IPS-18a (cell line): ENCODE measurements around the gene DSE.
"Not testable (repeated sequence)": the region's sequence is repeated elsewhere in the genome, so short reads cannot be mapped to it uniquely, and the experiment has no call there.

Experiments
- H3K27ac ChIP-seq: one replicate; pipeline ENCODE4 v1.5.1; 2013; ENCODE audit warnings: low read length
- H3K27me3 ChIP-seq: one replicate; pipeline ENCODE4 v1.6.1; 2013; ENCODE audit warnings: mild to moderate bottlenecking, low read length; ENCODE audit not compliant: control insufficient read depth, insufficient read depth
- H3K36me3 ChIP-seq: one replicate; pipeline ENCODE4 v1.6.1; 2013; ENCODE audit warnings: low read depth, low read length; ENCODE audit not compliant: control insufficient read depth
- H3K4me1 ChIP-seq: one replicate; pipeline ENCODE4 v1.6.1; 2013; ENCODE audit warnings: low read depth, low read length; ENCODE audit not compliant: control insufficient read depth
- H3K4me3 ChIP-seq: one replicate; pipeline ENCODE4 v1.5.1; 2013; ENCODE audit warnings: low read length
- H3K9ac ChIP-seq: one replicate; pipeline ENCODE4 v1.6.1; 2013; ENCODE audit warnings: mild to moderate bottlenecking, low read length, moderate library complexity
- H3K9me3 ChIP-seq: one replicate; pipeline ENCODE4 v1.6.1; 2013; ENCODE audit warnings: low read depth, low read length; ENCODE audit not compliant: control insufficient read depth

The DSE gene

DNA sequence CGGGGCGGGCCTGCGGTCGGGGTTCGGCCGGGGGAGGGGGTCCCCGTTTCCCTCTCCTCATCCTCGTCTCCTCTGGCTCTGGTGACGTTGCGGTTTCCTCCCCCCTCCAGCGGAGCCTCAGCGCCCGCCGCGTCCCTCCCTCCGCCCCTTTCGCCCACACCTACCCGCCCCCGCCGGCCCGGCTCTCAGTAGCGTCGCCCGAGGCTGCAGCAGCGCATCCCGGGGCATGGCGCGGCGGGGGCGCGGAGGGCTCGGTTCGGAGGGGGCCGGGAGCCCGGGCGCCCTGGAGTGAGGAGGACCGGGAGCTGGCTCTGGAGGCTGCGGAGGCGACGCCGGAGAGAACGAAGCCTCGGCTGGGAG lies at the start of gene DSE:
Gene DSE, plus strand, starts transcription at position 188 of the 360 bp plus-strand sequence. CDS start 28,304 bp downstream, outside the sequence.
- Histone ChIP-seq H3K4me3 (peak within 1 kb of the TSS; percentile 84), H3K9ac (peak within 1 kb of the TSS; percentile 85), H3K27me3 (no peaks in the 10 kb centered on the region), H3K27ac (peak within 1 kb of the TSS; percentile 34), H3K9me3 (no peaks in the 10 kb centered on the region), H3K36me3 (no peaks in the 10 kb centered on the region), H3K4me1 (peaks cover 4% of the 10 kb centered on the region)

- H3K9ac ChIP-seq, H3K36me3 ChIP-seq, H3K27ac ChIP-seq, H3K27me3 ChIP-seq, H3K9me3 ChIP-seq, H3K4me3 ChIP-seq: not testable (repeated sequence)
- H3K4me1 ChIP-seq = peaks cover 40% of the 10 kb centered on the region
These were observed 48.8 kb upstream of the DSE start for GRCh38 chr6:116321933-116322332.

- peak overlapping the region; percentile 39 for H3K4me3 ChIP-seq
- peak overlapping the region; percentile 45 for H3K9ac ChIP-seq
- no peaks in the 10 kb centered on the region for H3K9me3 ChIP-seq
- H3K27me3 ChIP-seq = no peaks in the 10 kb centered on the region
- peak overlapping the region; percentile 85 for H3K27ac ChIP-seq
- peaks cover 58% of the 10 kb centered on the region for H3K4me1 ChIP-seq
- H3K36me3 ChIP-seq = no peaks in the 10 kb centered on the region
These were observed 46.9 kb upstream of the DSE start for GRCh38 chr6:116323863-116324262.

- H3K27me3 ChIP-seq, H3K9ac ChIP-seq, H3K4me3 ChIP-seq, H3K36me3 ChIP-seq, H3K9me3 ChIP-seq, H3K27ac ChIP-seq: not testable (repeated sequence)
- peaks cover 61% of the 10 kb centered on the region for H3K4me1 ChIP-seq
These were observed 45.1 kb upstream of the DSE start for GRCh38 chr6:116325634-116326132.

DNA sequence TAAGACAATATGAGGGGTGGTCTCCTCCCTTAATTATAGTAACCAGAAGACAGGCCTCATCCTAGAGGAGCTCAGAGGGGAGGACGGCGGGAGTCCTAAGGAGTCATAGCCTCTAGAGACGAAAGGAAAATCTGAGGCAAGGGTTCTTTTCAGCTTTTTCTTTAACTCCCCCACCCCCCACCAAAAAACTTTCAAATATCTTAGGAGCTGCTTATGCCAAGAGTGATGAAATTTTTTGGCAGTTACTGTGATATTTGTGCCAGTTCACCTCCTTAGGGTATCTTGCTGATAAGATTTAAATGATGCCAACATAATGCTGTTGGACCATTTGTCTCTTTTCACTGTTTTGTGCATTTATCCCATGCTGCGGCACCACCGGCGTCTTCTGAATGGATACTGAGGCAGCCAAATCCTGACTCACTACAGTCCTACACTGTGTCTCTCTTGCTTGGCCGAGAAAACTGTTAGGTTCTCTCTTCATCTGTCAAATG lies 44.5 kb upstream of the DSE start:
- H3K4me1 ChIP-seq = peaks cover 61% of the 10 kb centered on the region
- H3K36me3 ChIP-seq = no peaks in the 10 kb centered on the region
- H3K9me3 ChIP-seq = no peaks in the 10 kb centered on the region
- no peaks in the 10 kb centered on the region for H3K27me3 ChIP-seq
- no peak overlapping the region for H3K4me3 ChIP-seq
- no peak overlapping the region for H3K27ac ChIP-seq
- H3K9ac ChIP-seq = no peak overlapping the region

GRCh38 chr6:116326996-116327395 lies 43.8 kb upstream of the DSE start:
- Histone ChIP-seq H3K9me3 (no peaks in the 10 kb centered on the region), H3K4me3 (no peak overlapping the region), H3K4me1 (peaks cover 61% of the 10 kb centered on the region), H3K9ac (no peak overlapping the region), H3K27ac (peak overlapping the region; percentile 32), H3K36me3 (no peaks in the 10 kb centered on the region), H3K27me3 (no peaks in the 10 kb centered on the region)

DNA sequence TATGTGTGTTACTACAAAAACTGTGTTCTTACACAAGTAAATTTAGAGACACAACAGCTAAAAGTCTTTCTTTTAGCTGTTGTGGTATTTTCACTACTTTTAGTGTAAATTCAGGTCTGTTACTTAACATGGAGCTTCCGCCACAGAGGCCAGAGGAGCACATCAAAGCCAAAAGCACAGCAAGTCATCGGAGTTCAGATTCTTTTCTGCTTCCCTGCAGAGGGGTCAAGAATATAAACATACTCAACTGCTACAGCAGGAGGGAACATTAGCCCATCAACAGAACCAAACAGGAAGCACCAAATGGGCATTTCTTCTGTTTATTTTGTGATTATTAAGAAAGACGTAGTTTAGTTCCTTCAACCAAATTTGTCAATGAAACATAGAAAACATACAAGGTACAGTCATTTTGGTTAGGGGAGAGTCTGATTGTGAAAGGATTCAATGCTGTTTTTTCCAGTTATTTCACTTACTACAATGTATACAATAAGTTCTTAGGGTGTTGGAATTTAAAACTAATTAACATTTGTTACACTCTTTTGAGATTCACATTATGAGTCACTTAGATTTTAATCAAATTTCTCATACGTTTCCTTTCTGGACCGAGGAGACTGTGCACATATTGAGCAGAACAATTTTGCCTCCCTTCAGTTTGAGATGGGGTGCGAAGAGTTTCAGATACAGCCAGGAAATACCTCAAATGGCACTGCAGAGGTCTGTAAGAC lies 42.8 kb upstream of the DSE start:
- H3K4me3 ChIP-seq = peak overlapping the region; percentile 21
- H3K4me1 ChIP-seq = peaks cover 56% of the 10 kb centered on the region
- peak overlapping the region; percentile 16 for H3K9ac ChIP-seq
- peak overlapping the region; percentile 32 for H3K27ac ChIP-seq
- no peaks in the 10 kb centered on the region for H3K9me3 ChIP-seq
- H3K36me3 ChIP-seq = no peaks in the 10 kb centered on the region
- H3K27me3 ChIP-seq = no peaks in the 10 kb centered on the region

GRCh38 chr6:116328528-116328903 lies 42.2 kb upstream of the DSE start:
- no peaks in the 10 kb centered on the region for H3K9me3 ChIP-seq
- peak overlapping the region; percentile 32 for H3K27ac ChIP-seq
- peak overlapping the region; percentile 21 for H3K4me3 ChIP-seq
- H3K9ac ChIP-seq = peak overlapping the region; percentile 16
- peaks cover 51% of the 10 kb centered on the region for H3K4me1 ChIP-seq
- no peaks in the 10 kb centered on the region for H3K27me3 ChIP-seq
- no peaks in the 10 kb centered on the region for H3K36me3 ChIP-seq

DNA sequence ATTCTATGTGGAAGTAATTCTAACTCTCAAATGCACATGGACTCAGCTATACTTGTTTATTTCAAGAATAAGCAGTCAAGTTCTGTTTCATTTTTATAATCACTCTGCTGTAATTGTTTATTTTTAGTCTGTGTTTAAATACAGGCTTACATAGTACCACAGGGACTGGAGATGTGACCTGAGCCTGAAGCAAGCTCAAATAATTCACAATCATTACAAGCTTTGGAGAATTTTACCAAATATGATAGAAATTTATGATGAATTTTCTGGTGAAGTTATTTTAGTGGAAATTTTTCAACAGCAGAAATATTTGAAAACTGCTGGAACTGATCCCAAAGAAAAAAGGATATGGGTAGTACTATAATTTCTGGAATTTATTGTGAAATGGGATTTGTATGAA lies 41.6 kb upstream of the DSE start:
- Histone ChIP-seq H3K27me3 (no peaks in the 10 kb centered on the region), H3K9me3 (no peaks in the 10 kb centered on the region), H3K9ac (no peak overlapping the region), H3K4me3 (no peak overlapping the region), H3K27ac (no peak overlapping the region), H3K4me1 (peaks cover 44% of the 10 kb centered on the region), H3K36me3 (no peaks in the 10 kb centered on the region)

GRCh38 chr6:116330511-116330910 lies 40.2 kb upstream of the DSE start:
- Histone ChIP-seq H3K4me1 (peaks cover 31% of the 10 kb centered on the region), H3K4me3 (no peak overlapping the region), H3K9ac (no peak overlapping the region), H3K27me3 (no peaks in the 10 kb centered on the region), H3K36me3 (no peaks in the 10 kb centered on the region), H3K9me3 (no peaks in the 10 kb centered on the region), H3K27ac (no peak overlapping the region)

- H3K36me3 ChIP-seq = no peaks in the 10 kb centered on the region
- H3K27me3 ChIP-seq = no peaks in the 10 kb centered on the region
- no peak overlapping the region for H3K9ac ChIP-seq
- H3K9me3 ChIP-seq = no peaks in the 10 kb centered on the region
- H3K27ac ChIP-seq = no peak overlapping the region
- H3K4me1 ChIP-seq = peaks cover 20% of the 10 kb centered on the region
- no peak overlapping the region for H3K4me3 ChIP-seq
These were observed 38.7 kb upstream of the DSE start for GRCh38 chr6:116332096-116332495.
